Measurements from ENCODE around the gene TLCD4. TPM values are rescaled to one million over a fixed set of nuclear protein-coding genes. Genes with fewer than 3 reads are reported as not detected.
"Not testable (repeated sequence)": the region's sequence is repeated elsewhere in the genome, so short reads cannot be mapped to it uniquely, and the experiment has no call there.

TLCD4 gene
- total and polyA plus RNA-seq, 10 of the 15 experiments (the other 5 are each of a cell fraction or from before 2014, with no cell fraction given) = under 0.01 to 0.10 (median 0.04) TPM; not detected in 5

DNA sequence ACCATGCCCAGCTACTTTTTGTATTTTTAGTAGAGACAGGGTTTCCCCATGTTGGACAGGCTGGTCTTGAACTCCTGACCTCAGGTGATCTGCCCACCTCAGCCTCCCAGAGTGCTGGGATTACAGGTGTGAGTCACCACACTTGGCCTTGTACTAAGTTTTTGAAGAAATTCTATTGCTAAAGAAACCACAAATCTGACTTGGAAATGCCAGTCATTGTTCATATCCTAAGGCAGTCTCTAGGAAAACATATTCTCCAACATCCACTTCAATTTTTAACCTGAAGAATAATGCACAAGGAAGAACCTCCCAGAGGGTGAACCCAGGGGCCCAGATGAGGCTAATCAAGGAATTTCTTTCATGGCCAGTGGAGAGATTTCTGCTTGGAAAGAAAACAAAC lies 24.3 kb upstream of the TLCD4 start:
- intact Hi-C loops (cut with micrococcal nuclease; ENCODE audit: unreplicated experiment); H3K27me3 ChIP-seq (replicated peaks in 1 of 2; ENCODE audit: control insufficient read depth in 2 of 2, insufficient read depth in 2 of 2, low read length in 1 of 2); in situ Hi-C loops (cut with MboI); H2AFZ ChIP-seq (ENCODE audit: control insufficient read depth, low read depth, low read length); H3K36me3 ChIP-seq (ENCODE audit: control insufficient read depth in 2 of 2, insufficient read depth in 2 of 2, low read length in 1 of 2); POLR2A ChIA-PET; FAIRE-seq; SMC1A ChIA-PET (ENCODE audit: uncharacterized antibody, unreplicated experiment); H3K4me1 ChIP-seq (ENCODE audit: control insufficient read depth, insufficient read depth, low read length); H3K9ac ChIP-seq (ENCODE audit: control insufficient read depth, insufficient read depth, low read length); H4K20me1 ChIP-seq (ENCODE audit: control insufficient read depth, insufficient read depth); H3K4me3 ChIP-seq; H3K9me3 ChIP-seq (replicated peaks; ENCODE audit: control insufficient read depth, insufficient read depth, low read length); BruUV-seq (replicated peaks); CTCF ChIA-PET; H3K79me2 ChIP-seq (ENCODE audit: control insufficient read depth, insufficient read depth, low read length); H3K4me2 ChIP-seq (ENCODE audit: control insufficient read depth, insufficient read depth); ATAC-seq; DNase-seq (ENCODE audit: low read depth, low spot score); H3K27ac ChIP-seq (ENCODE audit: control insufficient read depth, insufficient read depth); RAD21 ChIA-PET (ENCODE audit: unreplicated experiment): not testable (repeated sequence)

DNA sequence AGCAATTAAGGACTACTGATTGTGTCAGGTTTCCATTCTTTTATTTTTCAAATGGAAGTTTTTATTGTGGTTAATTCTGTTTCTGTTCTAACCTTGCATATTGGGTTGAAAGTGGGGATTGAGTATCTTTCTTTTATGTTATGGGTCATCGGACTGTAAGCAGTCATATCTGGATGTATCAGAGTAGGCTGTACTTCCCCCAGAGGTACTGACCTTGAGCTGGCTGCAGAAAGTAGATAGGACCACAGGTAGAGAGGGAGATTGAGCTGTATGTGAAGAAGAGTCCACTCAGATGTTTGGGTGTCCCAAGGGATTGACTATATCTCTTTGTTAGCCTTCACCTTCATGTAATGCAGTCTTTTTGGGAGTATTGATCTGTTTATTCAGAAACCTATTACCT lies 23.9 kb upstream of the TLCD4 start:
- FAIRE-seq (no peak), ATAC-seq (peak; percentile 46), DNase-seq (ENCODE audit: low read depth, low spot score) (no peak)
- RAD21 ChIA-PET (ENCODE audit: unreplicated experiment) = no interaction called here
- Histone ChIP-seq H3K36me3 (ENCODE audit: control insufficient read depth in 2 of 2, insufficient read depth in 2 of 2, low read length in 1 of 2) (no peaks in the 10 kb centered on the region), H3K27ac (ENCODE audit: control insufficient read depth, insufficient read depth) (no peak overlapping the region), H2AFZ (ENCODE audit: control insufficient read depth, low read depth, low read length) (no peak overlapping the region), H4K20me1 (ENCODE audit: control insufficient read depth, insufficient read depth) (no peaks in the 10 kb centered on the region), H3K27me3 (replicated peaks in 1 of 2; ENCODE audit: control insufficient read depth in 2 of 2, insufficient read depth in 2 of 2, low read length in 1 of 2) (no peaks in the 10 kb centered on the region), H3K9ac (ENCODE audit: control insufficient read depth, insufficient read depth, low read length) (no peak overlapping the region), H3K9me3 (replicated peaks; ENCODE audit: control insufficient read depth, insufficient read depth, low read length) (no peaks in the 10 kb centered on the region), H3K79me2 (ENCODE audit: control insufficient read depth, insufficient read depth, low read length) (no peaks in the 10 kb centered on the region), H3K4me3 (no peak overlapping the region), H3K4me2 (ENCODE audit: control insufficient read depth, insufficient read depth) (no peak overlapping the region), H3K4me1 (ENCODE audit: control insufficient read depth, insufficient read depth, low read length) (peaks cover 6% of the 10 kb centered on the region)
- WGBS (ENCODE audit: insufficient coverage, insufficient replicate concordance, low lambda C conversion rate, missing lambda C conversion rate) = 0% methylated on average over 1 of the region's 1 CpG
- no TSS peak for BruUV-seq (replicated peaks)
- intact Hi-C loops (cut with micrococcal nuclease; ENCODE audit: unreplicated experiment) = no loop called here
- SMC1A ChIA-PET (ENCODE audit: uncharacterized antibody, unreplicated experiment) = no interaction called here
- CTCF ChIA-PET = no interaction called here
- in situ Hi-C loops (cut with MboI) = no loop called here
- POLR2A ChIA-PET = no interaction called here
- TF ChIP-seq ZNF274 (IDR thresholded peaks at IDR 0.05; ENCODE audit: insufficient read depth, insufficient read length) (no peak), TCF12 (IDR thresholded peaks at IDR 0.05; ENCODE audit: low read depth, low read length) (no peak), PAX5 (IDR thresholded peaks at IDR 0.05; ENCODE audit: borderline replicate concordance, low read depth, low read length) (no peak), ZSCAN29 (IDR thresholded peaks at IDR 0.05) (no peak), MXI1 (IDR thresholded peaks at IDR 0.05; ENCODE audit: low read depth, low read length) (no peak), CREB1 (IDR thresholded peaks at IDR 0.05; ENCODE audit: low read depth) (no peak), CEBPB (IDR thresholded peaks at IDR 0.05; ENCODE audit: borderline replicate concordance in 1 of 2, low read depth in 2 of 2, low read length in 2 of 2) (no peak)
- TF ChIP-seq, protein P1, sequence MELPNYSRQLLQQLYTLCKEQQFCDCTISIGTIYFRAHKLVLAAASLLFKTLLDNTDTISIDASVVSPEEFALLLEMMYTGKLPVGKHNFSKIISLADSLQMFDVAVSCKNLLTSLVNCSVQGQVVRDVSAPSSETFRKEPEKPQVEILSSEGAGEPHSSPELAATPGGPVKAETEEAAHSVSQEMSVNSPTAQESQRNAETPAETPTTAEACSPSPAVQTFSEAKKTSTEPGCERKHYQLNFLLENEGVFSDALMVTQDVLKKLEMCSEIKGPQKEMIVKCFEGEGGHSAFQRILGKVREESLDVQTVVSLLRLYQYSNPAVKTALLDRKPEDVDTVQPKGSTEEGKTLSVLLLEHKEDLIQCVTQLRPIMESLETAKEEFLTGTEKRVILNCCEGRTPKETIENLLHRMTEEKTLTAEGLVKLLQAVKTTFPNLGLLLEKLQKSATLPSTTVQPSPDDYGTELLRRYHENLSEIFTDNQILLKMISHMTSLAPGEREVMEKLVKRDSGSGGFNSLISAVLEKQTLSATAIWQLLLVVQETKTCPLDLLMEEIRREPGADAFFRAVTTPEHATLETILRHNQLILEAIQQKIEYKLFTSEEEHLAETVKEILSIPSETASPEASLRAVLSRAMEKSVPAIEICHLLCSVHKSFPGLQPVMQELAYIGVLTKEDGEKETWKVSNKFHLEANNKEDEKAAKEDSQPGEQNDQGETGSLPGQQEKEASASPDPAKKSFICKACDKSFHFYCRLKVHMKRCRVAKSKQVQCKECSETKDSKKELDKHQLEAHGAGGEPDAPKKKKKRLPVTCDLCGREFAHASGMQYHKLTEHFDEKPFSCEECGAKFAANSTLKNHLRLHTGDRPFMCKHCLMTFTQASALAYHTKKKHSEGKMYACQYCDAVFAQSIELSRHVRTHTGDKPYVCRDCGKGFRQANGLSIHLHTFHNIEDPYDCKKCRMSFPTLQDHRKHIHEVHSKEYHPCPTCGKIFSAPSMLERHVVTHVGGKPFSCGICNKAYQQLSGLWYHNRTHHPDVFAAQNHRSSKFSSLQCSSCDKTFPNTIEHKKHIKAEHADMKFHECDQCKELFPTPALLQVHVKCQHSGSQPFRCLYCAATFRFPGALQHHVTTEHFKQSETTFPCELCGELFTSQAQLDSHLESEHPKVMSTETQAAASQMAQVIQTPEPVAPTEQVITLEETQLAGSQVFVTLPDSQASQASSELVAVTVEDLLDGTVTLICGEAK (IDR thresholded peaks at IDR 0.05; ENCODE audit: borderline replicate concordance) = no peak
- TF ChIP-seq, protein P2, sequence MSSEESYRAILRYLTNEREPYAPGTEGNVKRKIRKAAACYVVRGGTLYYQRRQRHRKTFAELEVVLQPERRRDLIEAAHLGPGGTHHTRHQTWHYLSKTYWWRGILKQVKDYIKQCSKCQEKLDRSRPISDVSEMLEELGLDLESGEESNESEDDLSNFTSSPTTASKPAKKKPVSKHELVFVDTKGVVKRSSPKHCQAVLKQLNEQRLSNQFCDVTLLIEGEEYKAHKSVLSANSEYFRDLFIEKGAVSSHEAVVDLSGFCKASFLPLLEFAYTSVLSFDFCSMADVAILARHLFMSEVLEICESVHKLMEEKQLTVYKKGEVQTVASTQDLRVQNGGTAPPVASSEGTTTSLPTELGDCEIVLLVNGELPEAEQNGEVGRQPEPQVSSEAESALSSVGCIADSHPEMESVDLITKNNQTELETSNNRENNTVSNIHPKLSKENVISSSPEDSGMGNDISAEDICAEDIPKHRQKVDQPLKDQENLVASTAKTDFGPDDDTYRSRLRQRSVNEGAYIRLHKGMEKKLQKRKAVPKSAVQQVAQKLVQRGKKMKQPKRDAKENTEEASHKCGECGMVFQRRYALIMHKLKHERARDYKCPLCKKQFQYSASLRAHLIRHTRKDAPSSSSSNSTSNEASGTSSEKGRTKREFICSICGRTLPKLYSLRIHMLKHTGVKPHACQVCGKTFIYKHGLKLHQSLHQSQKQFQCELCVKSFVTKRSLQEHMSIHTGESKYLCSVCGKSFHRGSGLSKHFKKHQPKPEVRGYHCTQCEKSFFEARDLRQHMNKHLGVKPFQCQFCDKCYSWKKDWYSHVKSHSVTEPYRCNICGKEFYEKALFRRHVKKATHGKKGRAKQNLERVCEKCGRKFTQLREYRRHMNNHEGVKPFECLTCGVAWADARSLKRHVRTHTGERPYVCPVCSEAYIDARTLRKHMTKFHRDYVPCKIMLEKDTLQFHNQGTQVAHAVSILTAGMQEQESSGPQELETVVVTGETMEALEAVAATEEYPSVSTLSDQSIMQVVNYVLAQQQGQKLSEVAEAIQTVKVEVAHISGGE (CRISPR knock-in tag; IDR thresholded peaks at IDR 0.05) = no peak

All from GM12878 (cell line).